Fibroblast of lung (primary cell): ENCODE measurements around the gene CUBN. TPM values are rescaled to one million over a fixed set of nuclear protein-coding genes. Genes with fewer than 3 reads are reported as not detected.

Experiments used
- DNase-seq, 2 donors: peaks; one replicate each; pipeline versions ENCODE4 v3.0.0 to v3.0.0-alpha.2; 2010; ENCODE audit warnings: low read depth in 2 of 2
- H2AFZ ChIP-seq: 2 replicates; pipeline ENCODE4 v1.5.1; 2012; ENCODE audit warnings: low read length, control low read depth, inconsistent platforms
- H3K27ac ChIP-seq: 2 replicates; pipeline ENCODE4 v1.5.1; 2011; ENCODE audit warnings: low read length, control low read depth; ENCODE audit not compliant: insufficient read depth
- H3K27me3 ChIP-seq: 2 replicates; pipeline ENCODE4 v1.5.1; 2011; ENCODE audit warnings: mild to moderate bottlenecking, low read length; ENCODE audit not compliant: control insufficient read depth, insufficient read depth
- H3K36me3 ChIP-seq: 2 replicates; pipeline ENCODE4 v1.5.1; 2011; ENCODE audit warnings: low read length; ENCODE audit not compliant: control insufficient read depth, insufficient read depth
- H3K4me1 ChIP-seq: 2 replicates; pipeline ENCODE4 v1.5.1; 2011; ENCODE audit warnings: low read length; ENCODE audit not compliant: control insufficient read depth, insufficient read depth; ENCODE audit errors: extremely low read depth
- H3K4me2 ChIP-seq: 2 replicates; pipeline ENCODE4 v1.5.1; 2011; ENCODE audit warnings: low read length, control low read depth; ENCODE audit not compliant: insufficient read depth; ENCODE audit errors: extremely low read depth
- H3K4me3 ChIP-seq, 4 experiments: fragments of 200-600 bp in 1 of 4; sonication (generic) in 1 of 4; replicated peaks in 1 of 4; 2 replicates each; pipeline ENCODE4 v1.5.1; 2011 to 2016; ENCODE audit warnings: low read length in 4 of 4, low read depth in 3 of 4, mild to moderate bottlenecking in 3 of 4, control low read depth in 2 of 4, inconsistent platforms in 1 of 4, mixed read lengths in 1 of 4; ENCODE audit not compliant: insufficient read depth in 1 of 4; ENCODE audit errors: control extremely low read depth in 1 of 4
- H3K79me2 ChIP-seq: 2 replicates; pipeline ENCODE4 v1.5.1; 2012; ENCODE audit warnings: mild to moderate bottlenecking, low read length, inconsistent platforms; ENCODE audit not compliant: control insufficient read depth, insufficient read depth
- H3K9ac ChIP-seq: 2 replicates; pipeline ENCODE4 v1.5.1; 2011; ENCODE audit warnings: mild to moderate bottlenecking, low read length, control low read depth; ENCODE audit not compliant: insufficient read depth
- H3K9me3 ChIP-seq: 2 replicates; pipeline ENCODE4 v1.5.1; 2012; ENCODE audit warnings: low read depth, low read length; ENCODE audit not compliant: control insufficient read depth, insufficient read depth
- H4K20me1 ChIP-seq: 2 replicates; pipeline ENCODE4 v1.5.1; 2011; ENCODE audit warnings: low read length; ENCODE audit not compliant: control insufficient read depth, insufficient read depth; ENCODE audit errors: extremely low read depth
- EZH2 ChIP-seq: IDR thresholded peaks from 2 replicates; pipeline ENCODE4 v1.5.1; 2012; ENCODE audit warnings: low read length, control low read depth, mild to moderate bottlenecking; ENCODE audit errors: missing control alignments
- polyA plus RNA-seq, 2 donors: library from polyadenylated mRNA; depleted of rRNA in 1 of 2; stranded (reverse) in 1 of 2; unstranded in 1 of 2; fragments of >200 nt; gene quantifications; 2 replicates each; pipeline ENCODE4 v1.2.1, GENCODE V29; 2011 to 2012; ENCODE audit warnings: missing spikeins in 1 of 2
- total RNA-seq: library from RNA; depleted of rRNA; stranded (reverse); fragments of >200 nt; gene quantifications from 2 replicates; pipeline ENCODE4 v1.2.1, GENCODE V29; 2014
- TF ChIP-seq, protein P1 (sequence below), 2 donors: IDR thresholded peaks in 1 of 2; conservative IDR thresholded peaks in 1 of 2; 1 replicate in 1 of 2; 2 replicates in 1 of 2; pipeline ENCODE4 v1.5.1; 2011 to 2012; ENCODE audit warnings: low read length in 2 of 2, control low read depth in 1 of 2, inconsistent platforms in 1 of 2, low read depth in 1 of 2, mild to moderate bottlenecking in 1 of 2

The CUBN gene
- total and polyA plus RNA-seq, 2 donors (not counting 1 experiment from before 2014, with no cell fraction given): 1.3 to 1.5 TPM

DNA sequence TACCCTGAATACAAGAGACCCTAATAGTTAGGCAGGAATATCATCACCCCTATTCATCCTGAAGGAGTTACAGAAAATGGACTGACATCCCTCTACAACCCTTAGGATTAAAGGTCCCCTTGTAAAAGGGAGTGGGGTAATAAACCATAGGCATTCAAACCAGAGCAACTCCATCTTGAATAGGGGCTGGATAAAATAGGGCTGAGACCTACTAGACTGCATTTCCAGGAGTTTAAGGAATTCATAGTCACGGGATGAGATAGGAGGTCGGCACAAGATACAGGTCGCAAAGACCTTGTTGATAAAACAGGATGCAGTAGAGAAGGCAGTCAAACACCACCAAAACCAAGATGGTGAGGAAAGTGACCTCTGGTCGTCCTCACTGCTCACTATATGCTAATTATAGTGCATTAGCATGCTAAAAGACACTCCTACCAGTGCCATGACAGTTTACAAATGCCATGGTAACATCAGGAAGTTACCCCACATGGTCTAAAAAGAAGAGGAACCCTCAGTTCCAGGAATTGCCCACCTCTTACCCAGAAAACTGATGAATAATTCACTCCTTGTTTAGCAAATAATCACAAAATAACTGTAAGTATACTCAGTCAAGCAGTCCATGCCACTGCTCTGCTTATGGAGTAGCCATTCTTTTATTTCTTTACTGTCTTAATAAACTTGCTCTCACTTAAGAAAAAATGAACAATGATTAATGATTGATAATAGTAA is 37.2 kb downstream of the CUBN start:
- Histone ChIP-seq H3K9ac (no peak overlapping the region), H3K27ac (no peak overlapping the region), H3K36me3 (no peaks in the 10 kb centered on the region), H3K4me1 (peaks cover 3% of the 10 kb centered on the region), H3K4me3 (no peak overlapping the region), H4K20me1 (no peaks in the 10 kb centered on the region), H3K9me3 (no peaks in the 10 kb centered on the region), H3K4me2 (no peak overlapping the region), H3K27me3 (no peaks in the 10 kb centered on the region), H2AFZ (no peak overlapping the region), H3K79me2 (no peaks in the 10 kb centered on the region)
- TF ChIP-seq, protein P1, sequence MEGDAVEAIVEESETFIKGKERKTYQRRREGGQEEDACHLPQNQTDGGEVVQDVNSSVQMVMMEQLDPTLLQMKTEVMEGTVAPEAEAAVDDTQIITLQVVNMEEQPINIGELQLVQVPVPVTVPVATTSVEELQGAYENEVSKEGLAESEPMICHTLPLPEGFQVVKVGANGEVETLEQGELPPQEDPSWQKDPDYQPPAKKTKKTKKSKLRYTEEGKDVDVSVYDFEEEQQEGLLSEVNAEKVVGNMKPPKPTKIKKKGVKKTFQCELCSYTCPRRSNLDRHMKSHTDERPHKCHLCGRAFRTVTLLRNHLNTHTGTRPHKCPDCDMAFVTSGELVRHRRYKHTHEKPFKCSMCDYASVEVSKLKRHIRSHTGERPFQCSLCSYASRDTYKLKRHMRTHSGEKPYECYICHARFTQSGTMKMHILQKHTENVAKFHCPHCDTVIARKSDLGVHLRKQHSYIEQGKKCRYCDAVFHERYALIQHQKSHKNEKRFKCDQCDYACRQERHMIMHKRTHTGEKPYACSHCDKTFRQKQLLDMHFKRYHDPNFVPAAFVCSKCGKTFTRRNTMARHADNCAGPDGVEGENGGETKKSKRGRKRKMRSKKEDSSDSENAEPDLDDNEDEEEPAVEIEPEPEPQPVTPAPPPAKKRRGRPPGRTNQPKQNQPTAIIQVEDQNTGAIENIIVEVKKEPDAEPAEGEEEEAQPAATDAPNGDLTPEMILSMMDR (conservative IDR thresholded peaks at IDR 0.05 in 1 of 2, IDR thresholded peaks at IDR 0.05 in 1 of 2; ENCODE audit: low read depth in 1 of 2, low read length in 2 of 2): no peak
- TF ChIP-seq EZH2: no peak
- no peak for DNase-seq

DNA sequence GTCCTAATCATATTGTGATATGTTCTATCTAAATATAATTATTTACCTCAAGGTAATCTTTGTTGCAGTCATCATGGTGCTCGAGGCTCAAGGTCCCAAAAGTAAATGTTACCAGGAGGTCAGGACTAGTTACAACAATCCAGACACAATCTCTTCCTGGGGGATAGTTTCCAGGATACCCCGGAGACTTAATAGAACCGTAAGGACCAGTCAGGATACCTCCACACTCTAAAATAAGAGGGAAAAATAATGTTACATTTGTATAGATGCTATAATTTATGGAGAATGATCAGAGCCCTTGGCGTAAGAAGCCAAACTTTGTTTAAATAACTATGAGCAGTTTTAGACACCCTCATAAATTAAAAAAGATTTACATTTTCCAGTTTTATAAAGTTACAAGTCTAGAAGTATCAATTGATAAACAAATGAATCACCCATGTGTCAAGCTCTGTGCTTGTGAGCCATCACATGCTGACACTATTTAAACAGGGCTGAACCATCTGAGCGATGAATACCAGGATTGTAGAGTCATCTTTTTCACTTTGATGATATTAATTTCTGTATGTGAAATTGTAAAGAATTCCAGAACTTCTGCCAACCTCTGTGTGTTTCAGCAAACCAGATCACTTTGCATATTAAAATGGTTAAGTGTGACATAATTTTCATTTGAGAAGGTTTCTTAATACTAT is 41.3 kb downstream of the CUBN start:
- Histone ChIP-seq H3K27ac (no peak overlapping the region), H3K79me2 (no peaks in the 10 kb centered on the region), H4K20me1 (no peaks in the 10 kb centered on the region), H3K9ac (no peak overlapping the region), H3K4me1 (peaks cover 3% of the 10 kb centered on the region), H2AFZ (no peak overlapping the region), H3K36me3 (no peaks in the 10 kb centered on the region), H3K4me2 (no peak overlapping the region), H3K4me3 (no peak overlapping the region), H3K27me3 (no peaks in the 10 kb centered on the region), H3K9me3 (no peaks in the 10 kb centered on the region)
- no peak for TF ChIP-seq EZH2
- TF ChIP-seq, protein P1 (conservative IDR thresholded peaks at IDR 0.05 in 1 of 2, IDR thresholded peaks at IDR 0.05 in 1 of 2; ENCODE audit: low read depth in 1 of 2, low read length in 2 of 2): no peak
- peak; percentile 75 to 81 for DNase-seq

DNA sequence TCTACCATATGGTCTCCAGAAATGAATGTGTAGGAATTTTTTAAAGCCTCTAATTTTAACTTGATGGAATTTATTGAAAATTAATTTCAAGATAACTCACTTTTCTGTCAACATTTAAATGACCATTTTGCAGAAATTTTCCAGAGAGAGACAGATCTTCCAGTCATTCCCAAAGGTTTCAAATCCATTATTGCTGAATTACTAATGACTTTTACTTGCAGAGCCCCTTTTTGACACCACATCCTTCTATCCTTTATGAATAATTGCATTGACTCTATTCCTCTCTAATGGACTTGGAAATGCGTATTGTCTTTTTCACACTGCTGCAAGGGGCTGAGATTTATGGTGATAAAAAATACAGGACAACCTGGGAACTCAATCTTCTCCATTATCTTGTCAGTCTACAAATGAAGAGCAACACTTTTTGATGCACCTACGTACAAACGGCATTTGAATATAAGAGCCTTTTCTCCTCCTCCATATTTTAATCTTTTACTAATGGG is 42.7 kb downstream of the CUBN start:
- Histone ChIP-seq H3K27me3 (no peaks in the 10 kb centered on the region), H3K27ac (no peak overlapping the region), H2AFZ (no peak overlapping the region), H3K4me3 (no peak overlapping the region), H3K36me3 (no peaks in the 10 kb centered on the region), H3K9me3 (no peaks in the 10 kb centered on the region), H3K4me1 (peaks cover 3% of the 10 kb centered on the region), H3K79me2 (no peaks in the 10 kb centered on the region), H4K20me1 (no peaks in the 10 kb centered on the region), H3K9ac (no peak overlapping the region), H3K4me2 (no peak overlapping the region)
- no peak for DNase-seq
- TF ChIP-seq, protein P1 (conservative IDR thresholded peaks at IDR 0.05 in 1 of 2, IDR thresholded peaks at IDR 0.05 in 1 of 2; ENCODE audit: low read depth in 1 of 2, low read length in 2 of 2): no peak
- no peak for TF ChIP-seq EZH2
